ENCODE data around the gene LGALS3BP. TPM values are rescaled to one million over a fixed set of nuclear protein-coding genes. Genes with fewer than 3 reads are reported as not detected.

The LGALS3BP gene
- total and polyA plus RNA-seq, 4 donors = 66.0 to 224 (median 79.2) TPM

DNA sequence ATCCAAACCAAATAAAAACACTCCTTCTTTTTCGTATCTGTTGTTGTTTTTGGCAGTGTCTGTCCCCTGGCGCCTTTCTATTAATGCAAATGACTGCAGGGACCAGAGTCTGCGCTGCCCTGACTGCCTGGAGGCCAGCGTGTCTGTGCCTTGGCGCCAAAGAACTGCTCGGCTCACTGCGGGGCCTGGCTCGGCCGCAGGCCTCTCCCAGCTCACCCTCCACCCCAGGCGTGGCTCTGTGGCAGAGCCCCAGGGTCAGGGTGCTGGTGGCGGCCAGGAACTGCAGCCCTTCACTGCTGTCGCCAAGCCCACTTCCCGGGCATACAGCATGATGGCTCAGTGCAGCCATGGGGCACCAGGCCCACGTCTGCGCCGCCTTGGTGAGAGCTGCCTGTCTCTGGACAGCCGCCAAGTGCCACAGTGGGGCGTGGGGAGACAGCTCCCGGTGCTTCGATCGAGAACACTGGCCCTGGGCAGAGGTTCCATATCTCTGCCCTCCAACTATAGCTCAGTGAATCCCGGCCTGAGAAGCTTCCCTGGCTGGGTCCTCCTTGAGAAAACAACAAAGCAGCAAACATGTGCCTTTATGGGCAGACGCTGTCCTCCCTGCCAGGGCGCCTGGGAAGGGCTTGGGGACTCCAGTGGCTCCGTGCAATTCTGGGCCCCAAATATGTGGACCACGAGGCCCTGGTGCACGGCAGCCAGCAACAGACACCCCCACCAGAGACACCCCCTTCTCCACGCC, 18.8 kb upstream of the LGALS3BP start:
- WGBS = 76% methylated on average over 28 of the region's 28 CpGs
- H3K9ac ChIP-seq (ENCODE audit: low read depth in 1 of 2, low read length in 2 of 2) = no peak overlapping the region
- no peaks in the 10 kb centered on the region for H3K4me1 ChIP-seq (ENCODE audit: control insufficient read depth in 4 of 4, insufficient read depth in 4 of 4, low read length in 3 of 4)
- no peak overlapping the region for H3K4me3 ChIP-seq (ENCODE audit: low read depth in 1 of 3, low read length in 3 of 3)
- no peaks in the 10 kb centered on the region for H3K9me3 ChIP-seq (ENCODE audit: control insufficient read depth in 4 of 4, low read length in 3 of 4)
- TF ChIP-seq JUND (IDR thresholded peaks at IDR 0.05) = no peak
- TF ChIP-seq SP1 (IDR thresholded peaks at IDR 0.05) = no peak
- TF ChIP-seq, protein P1, sequence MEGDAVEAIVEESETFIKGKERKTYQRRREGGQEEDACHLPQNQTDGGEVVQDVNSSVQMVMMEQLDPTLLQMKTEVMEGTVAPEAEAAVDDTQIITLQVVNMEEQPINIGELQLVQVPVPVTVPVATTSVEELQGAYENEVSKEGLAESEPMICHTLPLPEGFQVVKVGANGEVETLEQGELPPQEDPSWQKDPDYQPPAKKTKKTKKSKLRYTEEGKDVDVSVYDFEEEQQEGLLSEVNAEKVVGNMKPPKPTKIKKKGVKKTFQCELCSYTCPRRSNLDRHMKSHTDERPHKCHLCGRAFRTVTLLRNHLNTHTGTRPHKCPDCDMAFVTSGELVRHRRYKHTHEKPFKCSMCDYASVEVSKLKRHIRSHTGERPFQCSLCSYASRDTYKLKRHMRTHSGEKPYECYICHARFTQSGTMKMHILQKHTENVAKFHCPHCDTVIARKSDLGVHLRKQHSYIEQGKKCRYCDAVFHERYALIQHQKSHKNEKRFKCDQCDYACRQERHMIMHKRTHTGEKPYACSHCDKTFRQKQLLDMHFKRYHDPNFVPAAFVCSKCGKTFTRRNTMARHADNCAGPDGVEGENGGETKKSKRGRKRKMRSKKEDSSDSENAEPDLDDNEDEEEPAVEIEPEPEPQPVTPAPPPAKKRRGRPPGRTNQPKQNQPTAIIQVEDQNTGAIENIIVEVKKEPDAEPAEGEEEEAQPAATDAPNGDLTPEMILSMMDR (IDR thresholded peaks at IDR 0.05; ENCODE audit: low read depth, low read length, missing input control) = no peak
- TF ChIP-seq, protein P2, sequence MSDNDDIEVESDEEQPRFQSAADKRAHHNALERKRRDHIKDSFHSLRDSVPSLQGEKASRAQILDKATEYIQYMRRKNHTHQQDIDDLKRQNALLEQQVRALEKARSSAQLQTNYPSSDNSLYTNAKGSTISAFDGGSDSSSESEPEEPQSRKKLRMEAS (IDR thresholded peaks at IDR 0.05) = no peak
- no peak for TF ChIP-seq HNF4A (conservative IDR thresholded peaks at IDR 0.05)
- TF ChIP-seq, protein P3, sequence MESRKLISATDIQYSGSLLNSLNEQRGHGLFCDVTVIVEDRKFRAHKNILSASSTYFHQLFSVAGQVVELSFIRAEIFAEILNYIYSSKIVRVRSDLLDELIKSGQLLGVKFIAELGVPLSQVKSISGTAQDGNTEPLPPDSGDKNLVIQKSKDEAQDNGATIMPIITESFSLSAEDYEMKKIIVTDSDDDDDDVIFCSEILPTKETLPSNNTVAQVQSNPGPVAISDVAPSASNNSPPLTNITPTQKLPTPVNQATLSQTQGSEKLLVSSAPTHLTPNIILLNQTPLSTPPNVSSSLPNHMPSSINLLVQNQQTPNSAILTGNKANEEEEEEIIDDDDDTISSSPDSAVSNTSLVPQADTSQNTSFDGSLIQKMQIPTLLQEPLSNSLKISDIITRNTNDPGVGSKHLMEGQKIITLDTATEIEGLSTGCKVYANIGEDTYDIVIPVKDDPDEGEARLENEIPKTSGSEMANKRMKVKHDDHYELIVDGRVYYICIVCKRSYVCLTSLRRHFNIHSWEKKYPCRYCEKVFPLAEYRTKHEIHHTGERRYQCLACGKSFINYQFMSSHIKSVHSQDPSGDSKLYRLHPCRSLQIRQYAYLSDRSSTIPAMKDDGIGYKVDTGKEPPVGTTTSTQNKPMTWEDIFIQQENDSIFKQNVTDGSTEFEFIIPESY (IDR thresholded peaks at IDR 0.05) = no peak
- no peaks in the 10 kb centered on the region for H3K27me3 ChIP-seq (ENCODE audit: control insufficient read depth in 4 of 4, insufficient read depth in 4 of 4, low read length in 3 of 4)
- H3K27ac ChIP-seq (ENCODE audit: low read depth in 1 of 2, low read length in 2 of 2) = no peak overlapping the region
- peaks cover 8 to 35% (median 9%) of the 10 kb centered on the region in 4 donors for H3K36me3 ChIP-seq (ENCODE audit: control insufficient read depth in 4 of 4, insufficient read depth in 3 of 4, low read depth in 1 of 4, low read length in 3 of 4)
- no peak for DNase-seq (ENCODE audit: low spot score)

DNA sequence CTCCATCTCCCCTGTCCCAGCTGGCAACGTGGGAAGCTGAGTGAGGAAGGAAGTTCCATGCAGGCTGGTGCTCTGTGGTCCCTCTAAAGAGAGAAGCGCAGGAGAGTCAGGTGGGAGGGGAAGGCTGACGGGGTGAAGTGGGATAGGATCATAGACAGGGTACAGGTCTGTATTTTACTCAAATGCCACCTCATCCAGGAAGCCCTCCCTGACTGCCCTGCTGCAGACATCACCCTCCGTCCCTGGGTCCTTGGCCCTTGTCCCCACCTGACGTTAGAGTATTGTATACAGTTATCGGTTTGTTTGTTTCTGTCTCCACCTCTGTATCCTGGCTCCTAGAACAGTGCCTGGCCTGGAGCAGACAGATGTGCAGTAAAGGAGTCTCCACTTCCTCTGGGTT, 18.2 kb upstream of the LGALS3BP start:
- 73% methylated on average over 6 of the region's 6 CpGs for WGBS
- Histone ChIP-seq H3K4me3 (ENCODE audit: low read depth in 1 of 3, low read length in 3 of 3) (no peak overlapping the region), H3K4me1 (ENCODE audit: control insufficient read depth in 4 of 4, insufficient read depth in 4 of 4, low read length in 3 of 4) (no peaks in the 10 kb centered on the region), H3K9me3 (ENCODE audit: control insufficient read depth in 4 of 4, low read length in 3 of 4) (no peaks in the 10 kb centered on the region), H3K36me3 (ENCODE audit: control insufficient read depth in 4 of 4, insufficient read depth in 3 of 4, low read depth in 1 of 4, low read length in 3 of 4) (peaks cover 8 to 35% (median 9%) of the 10 kb centered on the region in 4 donors), H3K27me3 (ENCODE audit: control insufficient read depth in 4 of 4, insufficient read depth in 4 of 4, low read length in 3 of 4) (no peaks in the 10 kb centered on the region), H3K9ac (ENCODE audit: low read depth in 1 of 2, low read length in 2 of 2) (no peak overlapping the region), H3K27ac (ENCODE audit: low read depth in 1 of 2, low read length in 2 of 2) (no peak overlapping the region)
- DNase-seq (ENCODE audit: low spot score) = no peak
- no peak for TF ChIP-seq HNF4A (conservative IDR thresholded peaks at IDR 0.05)
- TF ChIP-seq FOXA1 (IDR thresholded peaks at IDR 0.05) = no peak
- TF ChIP-seq, protein P3 (IDR thresholded peaks at IDR 0.05) = no peak
- no peak for TF ChIP-seq RAD21 (IDR thresholded peaks at IDR 0.05)
- TF ChIP-seq, protein P2 (IDR thresholded peaks at IDR 0.05) = no peak
- TF ChIP-seq, protein P4, sequence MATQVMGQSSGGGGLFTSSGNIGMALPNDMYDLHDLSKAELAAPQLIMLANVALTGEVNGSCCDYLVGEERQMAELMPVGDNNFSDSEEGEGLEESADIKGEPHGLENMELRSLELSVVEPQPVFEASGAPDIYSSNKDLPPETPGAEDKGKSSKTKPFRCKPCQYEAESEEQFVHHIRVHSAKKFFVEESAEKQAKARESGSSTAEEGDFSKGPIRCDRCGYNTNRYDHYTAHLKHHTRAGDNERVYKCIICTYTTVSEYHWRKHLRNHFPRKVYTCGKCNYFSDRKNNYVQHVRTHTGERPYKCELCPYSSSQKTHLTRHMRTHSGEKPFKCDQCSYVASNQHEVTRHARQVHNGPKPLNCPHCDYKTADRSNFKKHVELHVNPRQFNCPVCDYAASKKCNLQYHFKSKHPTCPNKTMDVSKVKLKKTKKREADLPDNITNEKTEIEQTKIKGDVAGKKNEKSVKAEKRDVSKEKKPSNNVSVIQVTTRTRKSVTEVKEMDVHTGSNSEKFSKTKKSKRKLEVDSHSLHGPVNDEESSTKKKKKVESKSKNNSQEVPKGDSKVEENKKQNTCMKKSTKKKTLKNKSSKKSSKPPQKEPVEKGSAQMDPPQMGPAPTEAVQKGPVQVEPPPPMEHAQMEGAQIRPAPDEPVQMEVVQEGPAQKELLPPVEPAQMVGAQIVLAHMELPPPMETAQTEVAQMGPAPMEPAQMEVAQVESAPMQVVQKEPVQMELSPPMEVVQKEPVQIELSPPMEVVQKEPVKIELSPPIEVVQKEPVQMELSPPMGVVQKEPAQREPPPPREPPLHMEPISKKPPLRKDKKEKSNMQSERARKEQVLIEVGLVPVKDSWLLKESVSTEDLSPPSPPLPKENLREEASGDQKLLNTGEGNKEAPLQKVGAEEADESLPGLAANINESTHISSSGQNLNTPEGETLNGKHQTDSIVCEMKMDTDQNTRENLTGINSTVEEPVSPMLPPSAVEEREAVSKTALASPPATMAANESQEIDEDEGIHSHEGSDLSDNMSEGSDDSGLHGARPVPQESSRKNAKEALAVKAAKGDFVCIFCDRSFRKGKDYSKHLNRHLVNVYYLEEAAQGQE (IDR thresholded peaks at IDR 0.05) = no peak
- TF ChIP-seq YY1 (IDR thresholded peaks at IDR 0.05) = no peak
- TF ChIP-seq JUND (IDR thresholded peaks at IDR 0.05) = no peak
- TF ChIP-seq TAF1 (conservative IDR thresholded peaks at IDR 0.05) = no peak
- no peak for TF ChIP-seq FOXA2 (IDR thresholded peaks at IDR 0.05)
- TF ChIP-seq EGR1 (IDR thresholded peaks at IDR 0.05; ENCODE audit: low read depth in 2 of 2) = no peak
- TF ChIP-seq GABPA (IDR thresholded peaks at IDR 0.05 in 1 of 2, conservative IDR thresholded peaks at IDR 0.05 in 1 of 2) = no peak
- TF ChIP-seq, protein P1 (IDR thresholded peaks at IDR 0.05; ENCODE audit: low read depth, low read length, missing input control) = no peak
- TF ChIP-seq RXRA (IDR thresholded peaks at IDR 0.05) = no peak
- TF ChIP-seq, protein P5, sequence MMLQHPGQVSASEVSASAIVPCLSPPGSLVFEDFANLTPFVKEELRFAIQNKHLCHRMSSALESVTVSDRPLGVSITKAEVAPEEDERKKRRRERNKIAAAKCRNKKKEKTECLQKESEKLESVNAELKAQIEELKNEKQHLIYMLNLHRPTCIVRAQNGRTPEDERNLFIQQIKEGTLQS (IDR thresholded peaks at IDR 0.05) = no peak
